ENCODE results near the gene PHACTR4. TPM values are rescaled to one million over a fixed set of nuclear protein-coding genes. Genes with fewer than 3 reads are reported as not detected.

The PHACTR4 gene
- polyA plus RNA-seq, 1 donor (not counting 4 experiments of a cell fraction or from before 2014, with no cell fraction given): 12.2 TPM

GRCh38 chr1:28450561-28450960 lies 81.0 kb downstream of the PHACTR4 start:
- Histone ChIP-seq H3K27ac (ENCODE audit: control insufficient read depth, insufficient read depth, low read length) (peak overlapping the region; percentile 47), H3K9me1 (ENCODE audit: control insufficient read depth, extremely low read depth, insufficient read depth, low read length) (no peaks in the 10 kb centered on the region), H2AFZ (ENCODE audit: control insufficient read depth, low read length) (no peak overlapping the region), H3K4me1 (ENCODE audit: control insufficient read depth, extremely low read depth, insufficient read depth, low read length) (peaks cover 14% of the 10 kb centered on the region), H3K4me2 (ENCODE audit: control insufficient read depth, extremely low read depth, insufficient read depth, low read depth, low read length) (no peak overlapping the region), H3K4me3 (ENCODE audit: control insufficient read depth in 2 of 3, extremely low read depth in 1 of 3, insufficient read depth in 2 of 3, low read depth in 1 of 3, low read length in 3 of 3) (no peak overlapping the region), H3K79me2 (ENCODE audit: control insufficient read depth, insufficient read depth, low read length) (peaks cover 6% of the 10 kb centered on the region), H4K20me1 (ENCODE audit: control insufficient read depth, extremely low read depth, insufficient read depth, low read length) (no peaks in the 10 kb centered on the region), H3K36me3 (ENCODE audit: control insufficient read depth in 2 of 2, extremely low read depth in 1 of 2, insufficient read depth in 2 of 2, low read length in 2 of 2) (no peaks in the 10 kb centered on the region), H3K9me3 (ENCODE audit: control insufficient read depth, low read depth, low read length) (no peaks in the 10 kb centered on the region), H3K9ac (ENCODE audit: control insufficient read depth, extremely low read depth, insufficient read depth, low read length) (no peak overlapping the region), H3K27me3 (ENCODE audit: control insufficient read depth, extremely low read depth, insufficient read depth, low read length) (no peaks in the 10 kb centered on the region)
- FAIRE-seq (no peak), DNase-seq (ENCODE audit: low read depth, low spot score) (no peak)
- TF ChIP-seq EZH2 (IDR thresholded peaks at IDR 0.05; ENCODE audit: low read length): no peak
- TF ChIP-seq CTCF (optimal IDR thresholded peaks at IDR 0.05 in 1 of 3, IDR thresholded peaks at IDR 0.05 in 1 of 3, conservative IDR thresholded peaks at IDR 0.05 in 1 of 3; ENCODE audit: extremely low read depth in 1 of 3, insufficient read depth in 2 of 3, low read length in 3 of 3): no peak
- dilution Hi-C loops (cut with MboI; ENCODE audit: extremely low pct_ligation_motif_present, low sequenced_read_pairs): no loop called here

DNA sequence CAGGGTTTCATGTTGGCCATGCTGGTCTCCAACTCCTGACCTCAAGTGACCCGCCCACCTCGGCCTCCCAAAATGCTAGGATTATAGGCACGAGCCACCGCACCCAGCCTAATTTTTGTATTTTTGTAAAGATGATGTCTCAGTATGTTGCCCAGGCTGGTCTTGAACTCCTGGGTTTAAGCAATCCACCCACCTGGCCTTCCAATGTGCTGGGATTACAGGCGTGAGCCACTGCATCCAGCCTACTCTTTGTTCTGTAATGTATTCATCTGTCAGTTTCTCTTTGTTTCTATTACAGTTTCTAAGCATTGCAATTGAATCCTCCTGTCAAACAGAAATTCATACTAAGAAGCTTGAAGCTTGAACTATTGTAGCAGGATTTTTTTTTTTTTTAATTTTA lies 81.5 kb downstream of the PHACTR4 start:
- FAIRE-seq: no peak
- H3K4me3 ChIP-seq (ENCODE audit: control insufficient read depth in 2 of 3, extremely low read depth in 1 of 3, insufficient read depth in 2 of 3, low read depth in 1 of 3, low read length in 3 of 3): no peak overlapping the region
- no peak overlapping the region for H2AFZ ChIP-seq (ENCODE audit: control insufficient read depth, low read length)
- no peaks in the 10 kb centered on the region for H3K9me1 ChIP-seq (ENCODE audit: control insufficient read depth, extremely low read depth, insufficient read depth, low read length)
- no peaks in the 10 kb centered on the region for H3K36me3 ChIP-seq (ENCODE audit: control insufficient read depth in 2 of 2, extremely low read depth in 1 of 2, insufficient read depth in 2 of 2, low read length in 2 of 2)
- DNase-seq (ENCODE audit: low read depth, low spot score): no peak
- peaks cover 6% of the 10 kb centered on the region for H3K79me2 ChIP-seq (ENCODE audit: control insufficient read depth, insufficient read depth, low read length)
- no peak overlapping the region for H3K27ac ChIP-seq (ENCODE audit: control insufficient read depth, insufficient read depth, low read length)
- no peaks in the 10 kb centered on the region for H3K27me3 ChIP-seq (ENCODE audit: control insufficient read depth, extremely low read depth, insufficient read depth, low read length)
- dilution Hi-C loops (cut with MboI; ENCODE audit: extremely low pct_ligation_motif_present, low sequenced_read_pairs): no loop called here
- no peak overlapping the region for H3K4me2 ChIP-seq (ENCODE audit: control insufficient read depth, extremely low read depth, insufficient read depth, low read depth, low read length)
- no peaks in the 10 kb centered on the region for H4K20me1 ChIP-seq (ENCODE audit: control insufficient read depth, extremely low read depth, insufficient read depth, low read length)
- peaks cover 19% of the 10 kb centered on the region for H3K4me1 ChIP-seq (ENCODE audit: control insufficient read depth, extremely low read depth, insufficient read depth, low read length)
- H3K9me3 ChIP-seq (ENCODE audit: control insufficient read depth, low read depth, low read length): no peaks in the 10 kb centered on the region
- H3K9ac ChIP-seq (ENCODE audit: control insufficient read depth, extremely low read depth, insufficient read depth, low read length): no peak overlapping the region
- TF ChIP-seq CTCF (optimal IDR thresholded peaks at IDR 0.05 in 1 of 3, IDR thresholded peaks at IDR 0.05 in 1 of 3, conservative IDR thresholded peaks at IDR 0.05 in 1 of 3; ENCODE audit: extremely low read depth in 1 of 3, insufficient read depth in 2 of 3, low read length in 3 of 3): no peak
- TF ChIP-seq EZH2 (IDR thresholded peaks at IDR 0.05; ENCODE audit: low read length): no peak

All from keratinocyte (primary cell).